ENCODE results near the gene RUVBL1. TPM values are rescaled to one million over a fixed set of nuclear protein-coding genes. Genes with fewer than 3 reads are reported as not detected.
"Not testable (repeated sequence)": the region's sequence is repeated elsewhere in the genome, so short reads cannot be mapped to it uniquely, and the experiment has no call there.

Gene RUVBL1
- total RNA-seq = 21.0 TPM
- long read RNA-seq, transcript RUVBL1-201 (11 exons, 1,761 nt) = major isoform, 33 of 45 reads
- long read RNA-seq, partial matches to known transcripts = 2 of 45 reads
- long read RNA-seq, other reads (novel, unspliced or antisense) = 10 of 45 reads

DNA sequence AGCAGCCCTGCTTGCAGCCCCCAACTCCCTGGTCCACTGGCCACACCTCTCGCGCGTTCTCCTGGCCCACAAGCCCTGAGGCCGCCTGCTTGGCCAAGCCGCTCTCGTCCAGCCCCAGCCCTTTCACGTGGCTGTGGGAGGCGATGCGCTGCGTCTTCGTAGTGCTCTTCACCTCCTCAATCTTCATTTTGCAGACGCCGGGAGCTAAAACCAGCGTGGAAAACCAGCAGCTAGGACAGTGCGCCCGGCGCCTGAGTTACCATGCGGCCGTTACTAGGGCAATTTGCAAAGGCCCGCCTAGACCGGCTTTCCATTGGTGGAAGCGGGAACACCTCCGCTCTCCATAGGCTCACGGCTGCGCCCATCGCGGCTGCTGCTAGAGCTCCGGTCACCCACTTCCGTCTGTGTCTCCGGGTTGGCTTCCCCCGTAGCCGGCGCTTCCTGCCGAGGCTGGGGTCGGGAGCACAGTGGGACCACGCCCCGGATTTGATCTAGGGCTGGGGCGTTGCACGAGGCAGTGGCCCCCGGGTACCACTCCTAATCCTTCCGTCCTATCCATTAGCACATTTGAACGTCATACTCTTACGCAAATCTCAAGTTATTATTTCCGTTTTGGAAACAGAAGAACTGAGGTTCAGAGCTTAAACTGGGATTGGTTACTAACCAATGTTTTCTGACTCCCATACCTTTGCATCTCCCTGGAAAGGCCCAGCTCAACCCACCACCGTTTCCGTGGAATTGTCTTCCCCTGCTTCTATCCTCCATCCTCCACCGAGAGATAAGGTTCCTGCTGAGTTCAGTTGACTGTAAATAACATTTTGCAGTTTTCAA, at the start of gene RUVBL1:
Gene RUVBL1, minus strand, starts transcription at position 275 of the 831 bp plus-strand sequence. Its CDS starts 88 bp downstream, at position 187.
- peak; percentile 100 for ATAC-seq (ENCODE audit: poor library complexity)
- intact Hi-C loops (cut with DNase I) = no loop called here
- peak; percentile 99 for DNase-seq

DNA sequence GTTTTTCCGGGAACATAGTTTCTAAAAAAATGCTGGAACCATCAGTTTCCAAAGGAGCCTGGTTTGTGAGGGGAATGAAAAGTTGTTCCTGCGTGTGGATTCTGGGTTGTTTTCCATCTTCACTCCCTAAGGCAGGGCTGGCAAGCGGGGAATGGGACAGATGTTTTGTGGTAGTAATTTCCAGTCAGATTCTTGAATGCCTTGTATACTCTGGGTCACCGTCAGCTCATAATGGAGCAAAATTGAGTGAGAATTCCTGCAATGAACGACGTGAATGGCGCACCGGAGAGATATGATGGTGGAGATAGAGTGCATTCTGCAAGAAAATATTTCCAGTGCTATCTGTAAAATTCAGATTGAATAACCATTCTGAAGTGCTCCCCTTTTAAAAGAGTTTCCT, 49.6 kb upstream of the RUVBL1 start:
- intact Hi-C loops (cut with DNase I) = loop anchor here (5.0 kb wide), 1 partner anchor 149 kb away; no protein-coding TSS in a partner anchor
- DNase-seq = no peak
- ATAC-seq (ENCODE audit: poor library complexity) = no peak

DNA sequence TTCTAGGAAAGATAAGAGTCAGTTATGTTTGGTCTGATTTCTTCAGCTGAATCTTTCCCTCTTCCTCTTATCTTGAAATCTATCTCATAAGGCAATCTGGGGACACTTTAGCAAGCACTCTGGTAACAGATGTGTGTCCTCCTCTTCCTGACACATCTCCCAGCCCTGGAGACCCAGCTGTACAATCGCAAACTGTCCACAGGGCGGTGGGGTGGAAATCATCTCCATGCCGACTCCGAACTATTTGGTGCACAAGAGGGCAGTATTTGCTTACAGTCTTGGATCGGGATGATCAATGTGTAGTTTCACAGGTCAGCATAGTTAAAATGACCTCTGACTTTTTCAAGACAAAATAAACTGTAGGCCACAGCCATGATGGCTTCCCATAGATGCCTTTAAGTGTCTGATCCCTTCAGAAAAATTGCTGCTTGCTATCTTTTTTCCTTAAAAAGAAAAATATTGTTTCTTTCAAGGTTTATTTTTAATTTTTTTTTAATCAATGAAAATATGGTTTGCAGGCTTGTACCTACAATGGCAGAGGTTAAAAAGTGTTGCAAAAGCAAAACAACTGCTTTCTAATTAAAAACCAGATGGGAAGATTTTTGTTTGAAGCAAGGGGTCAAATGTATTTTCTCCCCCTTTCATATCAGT, 47.4 kb upstream of the RUVBL1 start:
- intact Hi-C loops (cut with DNase I) = loop anchor here (5.0 kb wide), 1 partner anchor 151 kb away; no protein-coding TSS in a partner anchor
- DNase-seq (peak; percentile 59), ATAC-seq (ENCODE audit: poor library complexity) (peak; percentile 76)

DNA sequence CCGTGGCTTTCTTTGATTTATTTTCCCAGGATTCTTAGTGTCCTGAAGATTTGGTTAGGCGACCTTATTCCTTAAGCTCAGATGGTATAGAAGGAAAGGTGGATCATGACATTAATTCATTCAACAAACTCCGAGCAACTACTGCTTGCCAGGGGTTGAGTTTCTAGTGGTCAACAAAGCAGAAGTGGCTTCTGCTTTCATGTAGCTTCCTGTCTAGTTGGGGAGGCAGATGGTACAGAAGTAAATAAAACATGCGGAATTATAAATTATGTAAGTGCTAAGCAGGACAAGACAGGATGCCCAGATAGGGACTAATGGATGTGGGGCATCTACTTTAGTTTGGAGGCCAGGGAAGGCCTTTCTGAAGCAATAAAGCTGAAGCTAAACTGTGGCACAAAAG, 45.2 kb upstream of the RUVBL1 start:
- ATAC-seq (ENCODE audit: poor library complexity) = no peak
- intact Hi-C loops (cut with DNase I) = loop anchor here (5.0 kb wide), 1 partner anchor 328 kb away; no protein-coding TSS in a partner anchor
- no peak for DNase-seq

DNA sequence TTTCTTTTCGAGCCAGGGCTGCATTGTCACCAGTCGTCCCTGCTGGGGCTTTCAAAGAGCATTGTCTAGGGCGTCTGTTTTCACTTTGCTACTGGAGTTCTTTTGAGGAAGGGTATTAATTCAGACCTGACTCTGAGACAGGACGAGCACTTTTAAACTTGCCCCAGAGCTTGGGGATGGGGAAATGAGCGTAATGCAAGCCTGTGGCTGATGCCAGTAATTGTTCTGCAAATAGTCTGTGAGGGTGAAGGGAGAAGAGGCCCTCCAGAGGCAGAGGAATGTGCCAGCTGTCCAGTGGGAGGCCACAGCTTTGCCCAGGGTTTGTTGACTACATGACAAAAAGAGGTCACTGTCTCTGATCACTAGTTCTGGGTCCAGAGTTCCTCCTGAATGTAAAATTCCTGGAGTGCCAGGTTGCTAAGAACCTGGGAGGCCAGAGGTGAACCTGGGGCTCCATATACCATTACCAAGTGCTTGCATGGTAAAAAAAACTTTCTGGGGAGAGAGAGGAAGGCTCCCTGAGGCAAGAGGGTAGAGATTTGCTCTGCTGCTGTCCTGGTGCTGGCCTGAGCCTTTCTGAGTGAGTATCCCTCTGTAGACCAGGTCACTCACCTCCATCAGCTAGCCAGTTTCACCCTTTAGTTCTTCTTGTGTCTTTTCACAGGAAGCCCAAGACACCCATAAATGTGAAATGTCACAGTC, 44.5 kb upstream of the RUVBL1 start:
- intact Hi-C loops (cut with DNase I) = loop anchor here (5.0 kb wide), 1 partner anchor 329 kb away; no protein-coding TSS in a partner anchor
- DNase-seq (no peak), ATAC-seq (ENCODE audit: poor library complexity) (peak; percentile 79)

DNA sequence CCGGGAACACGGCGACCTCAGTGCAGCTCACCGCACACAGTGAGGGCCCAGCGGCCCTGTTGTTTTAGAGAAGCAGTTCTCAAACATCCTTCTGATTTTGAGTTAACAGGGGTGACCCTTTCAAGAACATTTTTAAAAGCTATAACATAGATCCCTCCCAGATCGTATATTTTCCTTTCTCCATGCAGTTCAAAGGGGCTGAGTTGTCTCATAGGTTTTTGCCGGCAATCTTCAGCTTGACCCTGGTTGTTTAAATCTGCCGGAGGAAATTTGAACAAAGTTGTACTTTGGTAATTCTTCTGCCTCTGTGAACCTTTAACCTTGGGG, 44.0 kb upstream of the RUVBL1 start:
- no peak for ATAC-seq (ENCODE audit: poor library complexity)
- intact Hi-C loops (cut with DNase I) = loop anchor here (5.0 kb wide), 1 partner anchor 330 kb away; no protein-coding TSS in a partner anchor

DNA sequence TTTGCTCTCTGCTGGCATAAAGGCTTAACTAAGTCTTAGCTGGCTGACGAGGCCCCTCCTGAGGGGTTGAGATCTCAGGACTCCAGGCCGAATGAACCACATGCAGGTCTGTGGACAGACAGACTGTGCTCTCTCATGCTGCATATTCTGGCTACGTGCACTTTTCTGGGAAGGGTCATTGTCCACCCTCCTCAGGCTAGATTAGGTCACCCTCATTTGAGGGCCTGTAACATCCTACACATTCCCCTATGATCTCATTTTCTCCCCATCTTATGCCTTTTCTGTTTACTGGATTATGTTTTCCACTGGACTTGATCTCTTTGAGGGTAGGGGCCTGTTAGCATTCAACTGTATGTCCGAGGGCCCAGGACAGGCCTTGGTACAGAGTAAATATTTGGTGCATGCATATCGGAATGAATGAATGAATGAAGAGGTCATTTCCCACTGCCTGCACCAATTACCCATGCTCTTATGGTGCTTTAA, 43.4 kb upstream of the RUVBL1 start:
- intact Hi-C loops (cut with DNase I) = loop anchor here (5.0 kb wide), 1 partner anchor 330 kb away; no protein-coding TSS in a partner anchor
- DNase-seq = no peak
- no peak for ATAC-seq (ENCODE audit: poor library complexity)

More for the DNA sequence above, 44.0 kb upstream of the RUVBL1 start:
- DNase-seq = no peak

DNA sequence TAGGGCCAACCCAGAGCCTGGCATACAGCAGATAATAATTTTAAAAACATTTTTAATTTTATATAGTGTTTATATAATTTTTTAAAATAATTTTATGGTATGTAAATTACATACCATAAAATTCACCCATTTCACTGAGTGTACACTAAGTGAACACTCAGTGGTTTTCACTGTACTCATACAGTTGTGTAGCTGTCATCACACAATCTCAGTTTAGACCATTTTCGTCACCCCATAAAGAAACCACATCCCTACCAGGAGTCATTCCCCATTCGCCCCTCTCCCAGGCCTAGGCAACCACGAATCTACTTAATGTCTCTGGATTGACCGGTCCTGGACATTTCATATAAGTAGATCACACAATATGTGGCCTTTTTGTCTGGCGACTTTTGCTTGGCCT, 39.8 kb upstream of the RUVBL1 start:
- DNase-seq (no peak), ATAC-seq (ENCODE audit: poor library complexity) (no peak)
- intact Hi-C loops (cut with DNase I) = no loop called here

DNA sequence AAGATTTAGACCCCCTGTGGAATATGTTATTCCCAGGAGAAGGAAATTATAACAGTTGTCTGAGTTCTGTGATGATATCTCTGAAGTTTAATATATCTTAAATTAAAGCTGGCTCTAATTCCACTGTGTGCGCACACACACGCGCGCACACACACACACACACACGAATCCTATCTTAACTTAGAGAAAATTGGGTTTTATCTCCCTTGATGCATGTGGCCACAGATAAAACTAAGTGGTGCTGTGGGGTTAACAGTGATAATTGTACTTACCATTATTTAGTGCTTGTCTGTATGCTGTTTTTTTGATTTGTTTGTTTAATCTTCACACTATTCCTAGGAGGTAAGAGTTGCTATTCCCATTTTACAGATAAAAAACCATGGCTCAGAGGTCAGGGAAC, 37.0 kb upstream of the RUVBL1 start:
- ATAC-seq (ENCODE audit: poor library complexity) = no peak
- intact Hi-C loops (cut with DNase I) = no loop called here

DNA sequence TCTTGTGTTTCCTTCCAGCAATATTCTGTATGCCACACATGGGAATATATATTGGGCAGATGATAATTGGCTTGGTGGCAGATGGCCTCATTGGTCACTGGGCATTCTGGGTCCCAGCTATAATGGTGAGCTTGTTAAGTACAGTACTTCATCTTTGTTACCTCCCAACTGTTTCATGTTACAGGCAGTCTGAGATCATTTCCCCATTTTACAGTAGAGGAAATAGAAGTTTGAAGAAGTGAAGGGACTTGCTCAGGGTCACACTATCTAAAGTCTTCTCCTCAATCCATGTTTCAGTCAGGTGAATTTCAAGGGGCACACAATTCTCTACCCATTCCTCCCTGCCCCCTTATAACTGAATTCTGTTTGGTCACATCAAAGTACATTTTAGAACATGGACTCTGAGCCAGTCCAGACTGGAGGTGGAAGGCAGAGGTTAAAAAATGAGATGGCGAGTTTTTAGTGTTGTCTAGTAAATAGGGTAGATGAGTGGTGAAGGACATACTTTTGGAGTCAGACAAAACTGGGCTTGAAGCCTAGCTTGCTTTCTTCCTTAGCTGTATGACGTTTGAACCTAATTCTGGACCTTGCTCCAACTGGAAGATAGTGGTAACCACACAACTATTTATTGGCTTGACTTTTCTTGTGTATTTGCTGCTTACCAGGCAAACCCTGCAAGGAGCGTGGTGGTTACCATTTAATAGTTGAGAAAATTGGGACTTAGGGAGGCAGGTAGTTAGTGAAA, 32.2 kb upstream of the RUVBL1 start:
- intact Hi-C loops (cut with DNase I) = no loop called here
- DNase-seq = no peak
- ATAC-seq (ENCODE audit: poor library complexity) = peak; percentile 55

More for the DNA sequence above, 37.0 kb upstream of the RUVBL1 start:
- DNase-seq = no peak

DNA sequence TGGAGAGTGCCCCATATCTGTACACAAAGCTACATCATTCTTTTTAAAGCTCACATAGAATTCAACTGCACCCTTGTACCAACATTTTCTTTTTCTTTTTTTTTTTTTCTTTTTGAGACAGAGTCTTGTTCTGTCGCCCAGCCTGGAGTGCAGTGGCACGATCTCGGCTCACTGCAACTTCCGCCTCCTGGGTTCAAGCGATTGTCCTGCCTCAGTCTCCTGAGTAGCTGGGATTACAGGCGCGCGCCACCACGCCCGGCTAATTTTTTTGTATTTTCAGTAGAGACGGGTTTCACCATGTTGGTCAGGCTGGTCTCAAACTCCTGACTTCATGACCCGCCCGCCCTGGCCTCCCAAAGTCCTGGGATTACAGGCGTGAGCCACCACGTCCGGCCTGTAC, 30.7 kb upstream of the RUVBL1 start:
- intact Hi-C loops (cut with DNase I); ATAC-seq (ENCODE audit: poor library complexity); DNase-seq: not testable (repeated sequence)

DNA sequence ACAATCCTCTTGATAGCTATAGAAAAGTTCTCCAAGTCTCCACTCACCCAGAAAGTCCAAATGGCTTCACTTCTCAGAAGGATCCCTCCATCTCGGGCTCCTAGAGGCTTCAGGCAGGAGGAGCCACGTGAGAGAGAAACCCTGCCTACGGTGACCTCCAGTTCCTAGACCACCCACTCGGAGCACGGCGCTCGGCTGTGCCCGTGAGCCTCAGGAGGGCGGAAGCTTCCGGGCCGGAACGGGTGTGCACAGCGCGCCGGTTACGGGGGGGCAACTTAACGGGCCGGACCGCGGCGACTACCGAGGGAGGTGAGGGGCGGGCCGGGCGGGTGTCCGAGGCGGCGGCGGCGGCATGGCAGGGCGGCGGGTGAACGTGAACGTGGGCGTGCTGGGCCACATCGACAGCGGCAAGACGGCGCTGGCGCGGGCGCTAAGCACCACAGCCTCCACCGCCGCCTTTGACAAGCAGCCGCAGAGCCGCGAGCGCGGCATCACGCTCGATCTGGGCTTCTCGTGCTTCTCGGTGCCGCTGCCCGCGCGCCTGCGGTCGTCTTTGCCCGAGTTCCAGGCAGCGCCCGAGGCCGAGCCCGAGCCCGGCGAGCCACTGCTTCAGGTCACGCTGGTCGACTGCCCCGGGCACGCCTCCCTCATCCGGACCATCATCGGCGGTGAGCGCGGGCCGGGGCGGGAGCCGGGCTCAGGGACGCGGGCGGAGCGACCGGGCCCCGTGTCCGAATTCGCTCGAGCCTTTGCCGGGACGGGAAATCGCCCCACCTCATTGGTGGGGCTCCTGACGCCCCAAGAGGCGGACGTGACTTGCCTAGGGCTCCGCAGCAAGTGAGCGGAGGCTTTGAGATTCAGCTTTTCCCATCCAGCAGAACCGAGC, 29.8 kb upstream of the RUVBL1 start, which contains the start of gene EEFSEC:
Gene EEFSEC, plus strand, starts transcription at position 326 of the 886 bp plus-strand sequence. Its CDS starts 27 bp downstream, at position 353.
- intact Hi-C loops (cut with DNase I) = no loop called here
- DNase-seq (peak; percentile 89), ATAC-seq (ENCODE audit: poor library complexity) (peak; percentile 95)

DNA sequence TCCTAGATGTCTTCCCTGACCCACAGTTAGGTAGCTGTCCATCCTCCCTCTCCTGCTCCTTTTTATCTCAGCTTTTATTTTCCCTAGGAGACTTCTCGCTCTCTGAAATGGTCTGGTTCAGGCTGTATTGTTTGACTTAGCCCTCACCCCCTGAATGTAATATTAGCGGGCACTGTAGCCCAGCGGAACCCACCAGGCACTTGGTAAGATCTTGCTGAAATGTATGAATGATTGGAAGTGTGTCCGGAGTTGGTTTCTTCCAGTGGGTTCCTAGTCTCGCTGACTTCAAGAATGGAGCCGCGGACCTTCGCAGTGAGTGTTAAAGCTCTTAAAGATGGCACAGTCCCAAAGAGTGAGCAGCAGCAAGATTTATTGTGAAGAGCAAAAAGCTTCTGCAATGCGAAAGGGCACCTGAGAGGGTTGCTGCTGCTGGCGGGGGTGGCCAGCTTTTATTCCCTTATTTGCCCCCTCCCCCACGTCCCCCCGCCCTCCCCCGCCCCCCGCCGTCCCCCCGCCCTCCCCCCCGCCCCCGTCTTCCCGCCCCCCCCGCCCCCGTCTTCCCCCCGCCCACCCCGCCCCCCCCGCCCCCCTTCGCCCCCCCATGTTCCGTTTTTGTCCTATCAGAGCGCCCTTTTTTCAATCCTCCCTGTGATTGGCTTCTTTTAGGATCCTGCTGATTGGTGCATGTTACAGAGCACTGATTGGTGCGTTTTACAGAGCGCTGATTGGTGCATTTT, 29.0 kb upstream of the RUVBL1 start:
- DNase-seq (no peak), ATAC-seq (ENCODE audit: poor library complexity) (peak; percentile 36)
- intact Hi-C loops (cut with DNase I) = no loop called here

DNA sequence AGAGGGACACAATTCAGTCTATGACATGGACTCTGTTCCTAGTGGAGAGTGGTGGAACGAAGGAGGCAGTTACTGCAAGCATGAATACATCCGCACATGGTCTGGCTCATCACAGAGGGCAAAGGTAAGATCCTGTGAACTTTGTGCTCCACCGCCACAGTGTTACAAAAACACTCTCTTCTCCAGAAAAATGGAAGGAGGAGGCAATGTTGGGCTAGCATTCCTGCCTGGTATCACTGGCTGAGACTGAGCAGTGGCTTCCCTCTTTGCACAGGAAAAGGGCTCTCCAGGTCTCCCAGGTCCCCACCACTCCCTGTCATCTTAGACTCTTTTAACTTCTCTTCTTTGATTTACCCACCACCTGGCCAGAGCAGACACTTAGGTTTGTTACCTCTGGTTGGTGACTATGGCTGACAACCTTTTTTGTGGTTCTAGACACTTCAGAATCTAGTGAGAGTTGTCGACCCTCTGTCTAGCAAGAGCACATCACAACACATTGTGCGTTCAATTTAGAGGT, 28.2 kb upstream of the RUVBL1 start:
- ATAC-seq (ENCODE audit: poor library complexity) (no peak), DNase-seq (no peak)
- intact Hi-C loops (cut with DNase I) = no loop called here

DNA sequence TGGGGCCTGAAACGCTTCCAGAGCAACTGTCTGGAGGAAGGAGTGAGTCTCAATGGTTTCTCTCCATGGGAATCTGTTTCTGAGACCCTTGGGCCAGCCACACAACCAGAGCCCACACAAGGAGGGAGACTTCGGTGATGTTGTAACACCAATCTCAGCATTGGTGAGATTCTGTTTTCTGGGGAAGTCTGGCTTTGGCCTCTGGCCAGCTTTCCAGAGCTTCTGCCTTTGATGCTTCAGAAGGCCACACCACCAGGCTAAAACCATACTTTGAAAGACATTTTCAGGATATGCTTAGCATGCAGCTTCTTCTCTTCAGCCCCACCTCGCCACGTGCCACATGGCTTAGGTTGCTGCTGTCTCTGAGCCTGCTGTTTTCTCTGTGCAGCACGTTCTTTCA, 26.0 kb upstream of the RUVBL1 start:
- intact Hi-C loops (cut with DNase I) = no loop called here
- no peak for ATAC-seq (ENCODE audit: poor library complexity)
- peak; percentile 47 for DNase-seq

DNA sequence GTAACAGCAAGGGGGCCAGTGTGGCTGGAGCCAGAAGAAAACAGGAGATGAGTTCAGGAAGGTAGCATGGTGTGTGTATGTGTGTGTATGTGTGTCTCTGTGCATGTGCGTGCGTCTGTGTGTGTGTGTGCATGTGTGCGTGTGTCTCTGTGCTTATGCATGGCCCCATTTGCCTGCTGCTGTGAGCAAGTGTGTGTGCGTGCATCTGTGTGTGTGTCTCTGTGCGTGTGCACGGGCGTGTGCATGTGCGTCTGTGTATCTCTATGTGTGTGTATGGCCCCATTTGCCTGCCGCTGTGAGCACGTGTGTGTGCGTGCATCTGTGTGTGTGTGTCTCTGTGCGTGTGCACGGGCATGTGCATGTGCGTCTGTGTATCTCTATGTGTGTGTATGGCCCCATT, 22.6 kb upstream of the RUVBL1 start:
- intact Hi-C loops (cut with DNase I) = no loop called here
- no peak for DNase-seq
- no peak for ATAC-seq (ENCODE audit: poor library complexity)
